K562 (cell line): ENCODE measurements around the gene SRBD1. TPM values are rescaled to one million over a fixed set of nuclear protein-coding genes. Genes with fewer than 3 reads are reported as not detected.
A peak's percentile ranks its signal among the peaks of the same experiment; 100 is the strongest.

Source experiments
- ATAC-seq: fragments of 200-7000 bp; cut with Tn5 transposase; 3 replicates; pipeline ENCODE4 v1.9.1; 2020; ENCODE audit warnings: moderate library complexity
- BruUV-seq: library from RNA; stranded (reverse); fragments of 400-500 nt; replicated peaks from 2 replicates; lab custom pipeline; 2021; lab: Mats Ljungman, UMichigan
- CTCF ChIA-PET: fragments of 300-600 bp; formaldehyde crosslinking; extraction: SDS; loops from one replicate; lab custom pipeline; 2021; ENCODE audit warnings: low intra/inter-chr PET ratio; lab: Yijun Ruan, JAX
- POLR2A ChIA-PET: fragments of 300-600, 350-650 bp; sonication (Branson Sonifier 250); formaldehyde crosslinking; extraction: SDS; loops from one replicate; lab custom pipeline; 2021; ENCODE audit warnings: antibody characterized with exemption, inconsistent platforms; lab: Yijun Ruan, JAX
- DNase-seq, 4 experiments: peaks; one replicate each; pipeline versions ENCODE4 v3.0.0 to v3.0.0-alpha.2; 2011 to 2018; ENCODE audit warnings: low spot score in 3 of 4, mixed read lengths in 3 of 4; ENCODE audit errors: extremely low read depth in 1 of 4
- FAIRE-seq: peaks from 2 replicates; lab custom pipeline; 2011; peaks lifted over from hg19 to GRCh38; lab: Jason Lieb, UNC
- H2AFZ ChIP-seq: 2 replicates; pipeline ENCODE4 v1.6.0; 2011; ENCODE audit warnings: low read depth, low read length, control low read depth, inconsistent platforms
- H3K27ac ChIP-seq: fragments of 200-600 bp; 3 replicates; pipeline ENCODE4 v1.8.0; 2011; ENCODE audit warnings: low read depth, mild to moderate bottlenecking, control low read depth, inconsistent platforms, low read length, moderate library complexity, mixed read lengths; ENCODE audit errors: extremely low read depth
- H3K27me3 ChIP-seq, 2 experiments: fragments of 300-600 bp in 1 of 2; 2 replicates in 1 of 2; 3 replicates in 1 of 2; pipeline versions ENCODE4 v1.6.0 to v1.8.0; 2011; ENCODE audit warnings: inconsistent platforms in 2 of 2, low read length in 2 of 2, mild to moderate bottlenecking in 1 of 2, mixed read lengths in 1 of 2, moderate library complexity in 1 of 2; ENCODE audit not compliant: control insufficient read depth in 2 of 2, insufficient read depth in 2 of 2
- H3K36me3 ChIP-seq: fragments of 300-600 bp; 3 replicates; pipeline ENCODE4 v1.8.0; 2011; ENCODE audit warnings: mild to moderate bottlenecking, low read length, inconsistent platforms; ENCODE audit not compliant: control insufficient read depth, insufficient read depth
- H3K4me1 ChIP-seq, 2 experiments: fragments of 200-600 bp in 1 of 2; replicated peaks in 1 of 2; 2 replicates in 1 of 2; 3 replicates in 1 of 2; pipeline versions ENCODE4 v1.5.1 to v1.8.0; 2011; ENCODE audit warnings: inconsistent platforms in 2 of 2, low read length in 2 of 2, mild to moderate bottlenecking in 1 of 2, mixed read lengths in 1 of 2, moderate library complexity in 1 of 2; ENCODE audit not compliant: control insufficient read depth in 2 of 2, insufficient read depth in 2 of 2
- H3K4me2 ChIP-seq: 2 replicates; pipeline ENCODE4 v1.6.1; 2011; ENCODE audit warnings: low read length, control low read depth, inconsistent platforms, mixed read lengths; ENCODE audit not compliant: insufficient read depth
- H3K4me3 ChIP-seq: fragments of 200-600 bp; sonication (generic), shearing (Covaris generic); 2 replicates; pipeline ENCODE4 v1.5.1; 2016; ENCODE audit warnings: control low read depth, inconsistent platforms
- H3K79me2 ChIP-seq: fragments of 200-600 bp; 3 replicates; pipeline ENCODE4 v1.8.0; 2011; ENCODE audit warnings: low read length, inconsistent platforms; ENCODE audit not compliant: control insufficient read depth, insufficient read depth
- H3K9ac ChIP-seq, 2 experiments: 2 replicates each; pipeline versions ENCODE4 v1.6.0 to v1.6.1; 2011; ENCODE audit warnings: low read depth in 2 of 2, low read length in 2 of 2, control low read depth in 1 of 2, inconsistent platforms in 1 of 2, mild to moderate bottlenecking in 1 of 2, mixed read lengths in 1 of 2; ENCODE audit not compliant: insufficient read depth in 1 of 2
- H3K9me1 ChIP-seq: one replicate; pipeline ENCODE4 v1.6.0; 2011; ENCODE audit warnings: inconsistent platforms, mild to moderate bottlenecking, low read length, moderate library complexity; ENCODE audit not compliant: control insufficient read depth, insufficient read depth
- H3K9me3 ChIP-seq: replicated peaks from 2 replicates; pipeline ENCODE4 v1.5.1; 2011; ENCODE audit warnings: low read depth, low read length, inconsistent platforms; ENCODE audit not compliant: control insufficient read depth, insufficient read depth
- H4K20me1 ChIP-seq: replicated peaks from 2 replicates; pipeline ENCODE4 v1.6.1; 2011; ENCODE audit warnings: low read length, inconsistent platforms, mixed read lengths; ENCODE audit not compliant: control insufficient read depth, insufficient read depth
- ADNP ChIP-seq: fragments of 200-800 bp; sonication (Bioruptor generic); IDR thresholded peaks from 2 replicates; pipeline ENCODE4 v1.6.1; 2016; ENCODE audit warnings: missing genetic modification characterization, missing compliant biosample characterization
- CHD4 ChIP-seq: fragments of 200-600 bp; sonication (generic); IDR thresholded peaks from 3 replicates; pipeline ENCODE4 v1.6.1; 2012; ENCODE audit warnings: low read depth, mild to moderate bottlenecking, mixed read lengths, low read length, inconsistent platforms; ENCODE audit not compliant: insufficient read depth, insufficient replicate concordance, poor library complexity, severe bottlenecking
- FOXM1 ChIP-seq, 2 experiments: fragments of 450-650 bp in 1 of 2; sonication (generic) in 1 of 2; formaldehyde crosslinking in 1 of 2; IDR thresholded peaks; 2 replicates each; pipeline versions ENCODE4 v1.6.1 to v1.9.0; 2017 to 2022; ENCODE audit warnings: low read depth in 2 of 2, mild to moderate bottlenecking in 2 of 2, missing genetic modification reagents in 1 of 2, moderate library complexity in 1 of 2
- GATA2 ChIP-seq: sonication (generic); formaldehyde crosslinking; IDR thresholded peaks from 2 replicates; pipeline ENCODE4 v1.4.0; 2020; ENCODE audit warnings: mild to moderate bottlenecking, missing genetic modification reagents
- JUND ChIP-seq, 2 experiments: IDR thresholded peaks; 2 replicates in 1 of 2; 3 replicates in 1 of 2; pipeline ENCODE4 v1.6.1; 2011; ENCODE audit warnings: borderline replicate concordance in 2 of 2, low read depth in 2 of 2, low read length in 2 of 2, improper control_type of control experiment in 1 of 2, missing biosample characterization in 1 of 2, missing genetic modification characterization in 1 of 2, missing genetic modification reagents in 1 of 2
- KLF16 ChIP-seq: IDR thresholded peaks from 2 replicates; pipeline ENCODE4 v1.6.1; 2016; ENCODE audit warnings: antibody characterized with exemption
- MEIS2 ChIP-seq: fragments of 450-650 bp; IDR thresholded peaks from 2 replicates; pipeline ENCODE4 v1.6.1; 2014; ENCODE audit warnings: mild to moderate bottlenecking; ENCODE audit not compliant: partially characterized antibody
- MLLT1 ChIP-seq, 2 experiments: fragments of 450-650 bp; IDR thresholded peaks; 2 replicates each; pipeline ENCODE4 v1.6.1; 2016
- NCOR1 ChIP-seq: fragments of 450-650 bp; IDR thresholded peaks from 2 replicates; pipeline ENCODE4 v1.6.1; 2016; ENCODE audit warnings: mild to moderate bottlenecking, moderate library complexity
- NFIC ChIP-seq: fragments of 450-650 bp; IDR thresholded peaks from 2 replicates; pipeline ENCODE4 v1.6.1; 2017; ENCODE audit warnings: mild to moderate bottlenecking, inconsistent platforms
- TAL1 ChIP-seq: fragments of 450-650 bp; IDR thresholded peaks from 2 replicates; pipeline ENCODE4 v1.6.1; 2016; ENCODE audit warnings: mild to moderate bottlenecking
- TEAD4 ChIP-seq, 2 experiments: sonication (generic) in 1 of 2; formaldehyde crosslinking in 1 of 2; IDR thresholded peaks; 2 replicates each; pipeline versions ENCODE4 v1.6.1 to v1.8.0; 2012 to 2022; ENCODE audit warnings: borderline replicate concordance in 1 of 2, inconsistent platforms in 1 of 2, low read length in 1 of 2, mild to moderate bottlenecking in 1 of 2, missing genetic modification reagents in 1 of 2
- ZNF143 ChIP-seq: sonication (generic); formaldehyde crosslinking; IDR thresholded peaks from 2 replicates; pipeline ENCODE4 v1.9.0; 2022; ENCODE audit warnings: mild to moderate bottlenecking, missing genetic modification reagents
- ZNF316 ChIP-seq: fragments of 450-650 bp; IDR thresholded peaks from 2 replicates; pipeline ENCODE4 v1.6.1; 2016
- WGBS: fragments of 100-300 bp; shearing (Covaris generic); methylation state at CpG from one replicate; pipeline ENCODE4 v1.1.6; 2016; ENCODE audit warnings: low coverage, mixed read lengths; ENCODE audit not compliant: insufficient coverage; ENCODE audit errors: missing lambda C conversion rate; 5-methylcytosine and 5-hydroxymethylcytosine counted together
- in situ Hi-C: fragments of 300-500 bp; cut with MboI; formaldehyde crosslinking; loops from 4 replicates; pipeline ENCODE4 v1.15.0; 2018; ENCODE audit warnings: inconsistent platforms, mixed read lengths
- intact Hi-C: fragments of 100-400 bp; cut with micrococcal nuclease; formaldehyde crosslinking; loops from 2 replicates; pipeline ENCODE4 v1.14.2; 2022
- polyA plus RNA-seq, 8 experiments: library from polyadenylated mRNA; depleted of rRNA in 4 of 8; stranded (reverse) in 5 of 8; unstranded in 3 of 8; fragments of >200 nt; fragmentation: Nextera tagmentation in 2 of 8; fragmentation: Illumina TruSeq in 1 of 8; extraction: Ambion mirVana in 2 of 8; extraction: Trizol in 1 of 8; gene quantifications; 2 replicates each; pipeline versions ENCODE4 v1.2.1 to v1.2.3, GENCODE V29; 2011 to 2014; ENCODE audit warnings: inconsistent platforms in 1 of 8, missing spikeins in 1 of 8
- total RNA-seq, 7 experiments: library from RNA; depleted of rRNA in 6 of 7; stranded (reverse); fragments of >200 nt in 6 of 7; fragmentation: Illumina TruSeq in 2 of 7; extraction: Trizol in 2 of 7; gene quantifications; 2 replicates each; pipeline versions ENCODE4 v1.2.1 to v1.2.3, GENCODE V29; 2011 to 2021; ENCODE audit warnings: low replicate concordance in 1 of 7
- TF ChIP-seq, protein P1 (sequence below): IDR thresholded peaks from 2 replicates; pipeline ENCODE4 v1.6.1; 2014; ENCODE audit warnings: antibody characterized with exemption

Gene SRBD1
- total and polyA plus RNA-seq, 9 of the 15 experiments (the other 6 are each of a cell fraction or from before 2014, with no cell fraction given), result 6.9 to 23.2 (median 14.7) TPM

DNA sequence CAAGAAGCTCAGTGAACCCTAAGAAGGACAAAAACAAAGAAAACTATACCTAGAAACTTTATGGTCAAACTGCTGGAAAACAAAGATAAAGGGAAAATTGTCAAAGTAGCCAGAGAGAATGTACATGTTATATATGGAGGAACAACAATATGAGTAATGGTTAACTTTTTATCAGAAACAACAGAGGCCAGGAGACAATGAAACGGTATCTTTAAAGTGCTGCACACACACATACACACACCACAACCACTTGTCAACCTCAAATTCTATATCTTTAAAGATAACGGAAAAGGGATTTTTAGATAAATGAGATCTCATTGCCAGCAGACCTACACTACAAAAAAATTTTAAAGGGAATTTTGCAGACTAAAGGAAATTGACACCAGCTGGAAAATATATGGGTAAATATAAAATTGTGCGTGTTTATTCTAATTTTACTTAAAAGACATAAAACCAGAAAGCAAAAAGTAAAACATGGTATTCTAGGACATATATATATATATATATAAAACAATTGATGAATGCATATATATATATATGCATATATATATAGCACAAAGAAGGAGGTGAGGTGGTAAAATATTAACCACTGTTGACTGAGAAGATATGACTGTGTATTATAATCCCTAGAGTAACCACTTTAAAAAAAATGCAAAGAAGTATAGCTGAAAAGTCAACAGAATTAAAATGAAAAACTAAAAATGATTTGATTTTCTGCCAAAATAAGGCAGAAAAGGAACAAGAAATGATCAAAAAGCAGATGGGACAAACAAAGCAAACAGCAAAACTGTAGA lies 172.0 kb downstream of the SRBD1 start:
- Histone ChIP-seq H3K79me2 (no peaks in the 10 kb centered on the region), H3K36me3 (no peaks in the 10 kb centered on the region), H2AFZ (no peak overlapping the region), H4K20me1 (no peaks in the 10 kb centered on the region), H3K27me3 (no peaks in the 10 kb centered on the region), H3K9me1 (no peaks in the 10 kb centered on the region), H3K27ac (no peak overlapping the region; the same call in 2 of the 3 replicates), H3K9ac (no peak overlapping the region), H3K4me3 (no peak overlapping the region), H3K9me3 (no peaks in the 10 kb centered on the region), H3K4me2 (no peak overlapping the region), H3K4me1 (peaks cover 0 to 20% of the 10 kb centered on the region in 2 experiments; a peak in 3 of 5 replicates)
- FAIRE-seq (no peak), ATAC-seq (peak; percentile 69), DNase-seq (peak in 3 of 4 experiments; percentile 16 to 59 (median 44))
- ChIA-PET POLR2A (interaction anchor here (1.0 to 1.2 kb wide), 2 partner anchors 9 to 14 kb away, joined by 3 to 4 read pairs; no protein-coding TSS in a partner anchor), CTCF (no interaction called here)
- intact Hi-C loops, result no loop called here
- in situ Hi-C loops, result no loop called here
- BruUV-seq, result no TSS peak
- 17% methylated on average over 3 of the region's 3 CpGs for WGBS
- TF ChIP-seq KLF16 (peak; percentile 66; the same call in 1 of the 2 replicates), TAL1 (peak; percentile 86), TEAD4 (IDR thresholded peaks at IDR 0.05; ENCODE audit: low read length) (peak; percentile 89), TEAD4 (CRISPR knock-in tag; IDR thresholded peaks at IDR 0.05; ENCODE audit: borderline replicate concordance) (no peak), CHD4 (no peak), NCOR1 (peak; percentile 81), MEIS2 (peak; percentile 77), JUND (IDR thresholded peaks at IDR 0.05; ENCODE audit: borderline replicate concordance, low read depth, low read length) (0 out of 2 replicates have a peak, but pooled peaks have one; percentile 16), JUND (tag; IDR thresholded peaks at IDR 0.05; ENCODE audit: borderline replicate concordance, low read depth, low read length) (peak; percentile 41; the same call in 2 of the 3 replicates), GATA2 (CRISPR knock-in tag) (peak; percentile 65), ZNF316 (0 out of 2 replicates have a peak, but pooled peaks have one; percentile 6), NFIC (peak; percentile 47), MLLT1 (IDR thresholded peaks at IDR 0.05) (peak in 1 of 2 experiments; percentile 59; a peak in 1 of 4 replicates), ZNF143 (CRISPR knock-in tag) (no peak), ADNP (tag) (peak; percentile 75; the same call in 1 of the 2 replicates), FOXM1 (IDR thresholded peaks at IDR 0.05; ENCODE audit: low read depth) (peak; percentile 53), FOXM1 (CRISPR knock-in tag; IDR thresholded peaks at IDR 0.05; ENCODE audit: low read depth) (no peak)
- TF ChIP-seq, protein P1, sequence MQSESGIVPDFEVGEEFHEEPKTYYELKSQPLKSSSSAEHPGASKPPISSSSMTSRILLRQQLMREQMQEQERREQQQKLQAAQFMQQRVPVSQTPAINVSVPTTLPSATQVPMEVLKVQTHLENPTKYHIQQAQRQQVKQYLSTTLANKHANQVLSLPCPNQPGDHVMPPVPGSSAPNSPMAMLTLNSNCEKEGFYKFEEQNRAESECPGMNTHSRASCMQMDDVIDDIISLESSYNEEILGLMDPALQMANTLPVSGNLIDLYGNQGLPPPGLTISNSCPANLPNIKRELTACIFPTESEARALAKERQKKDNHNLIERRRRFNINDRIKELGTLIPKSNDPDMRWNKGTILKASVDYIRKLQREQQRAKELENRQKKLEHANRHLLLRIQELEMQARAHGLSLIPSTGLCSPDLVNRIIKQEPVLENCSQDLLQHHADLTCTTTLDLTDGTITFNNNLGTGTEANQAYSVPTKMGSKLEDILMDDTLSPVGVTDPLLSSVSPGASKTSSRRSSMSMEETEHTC, result no peak
